ENCODE data around the gene CD22.

GRCh38 chr19:35381318-35381717 lies 52.3 kb downstream of the CD22 start:
- TF ChIP-seq CTCF (conservative IDR thresholded peaks at IDR 0.05) = no peak
- no peak for TF ChIP-seq ZFX (IDR thresholded peaks at IDR 0.05)

All from C4-2B (cell line).